ENCODE results near the gene PROSER3. TPM values are rescaled to one million over a fixed set of nuclear protein-coding genes. Genes with fewer than 3 reads are reported as not detected.
"Not testable (repeated sequence)": the region's sequence is repeated elsewhere in the genome, so short reads cannot be mapped to it uniquely, and the experiment has no call there.

PROSER3 gene
- total RNA-seq, 2 experiments from 2014 or later: 17.2 to 66.1 TPM

DNA sequence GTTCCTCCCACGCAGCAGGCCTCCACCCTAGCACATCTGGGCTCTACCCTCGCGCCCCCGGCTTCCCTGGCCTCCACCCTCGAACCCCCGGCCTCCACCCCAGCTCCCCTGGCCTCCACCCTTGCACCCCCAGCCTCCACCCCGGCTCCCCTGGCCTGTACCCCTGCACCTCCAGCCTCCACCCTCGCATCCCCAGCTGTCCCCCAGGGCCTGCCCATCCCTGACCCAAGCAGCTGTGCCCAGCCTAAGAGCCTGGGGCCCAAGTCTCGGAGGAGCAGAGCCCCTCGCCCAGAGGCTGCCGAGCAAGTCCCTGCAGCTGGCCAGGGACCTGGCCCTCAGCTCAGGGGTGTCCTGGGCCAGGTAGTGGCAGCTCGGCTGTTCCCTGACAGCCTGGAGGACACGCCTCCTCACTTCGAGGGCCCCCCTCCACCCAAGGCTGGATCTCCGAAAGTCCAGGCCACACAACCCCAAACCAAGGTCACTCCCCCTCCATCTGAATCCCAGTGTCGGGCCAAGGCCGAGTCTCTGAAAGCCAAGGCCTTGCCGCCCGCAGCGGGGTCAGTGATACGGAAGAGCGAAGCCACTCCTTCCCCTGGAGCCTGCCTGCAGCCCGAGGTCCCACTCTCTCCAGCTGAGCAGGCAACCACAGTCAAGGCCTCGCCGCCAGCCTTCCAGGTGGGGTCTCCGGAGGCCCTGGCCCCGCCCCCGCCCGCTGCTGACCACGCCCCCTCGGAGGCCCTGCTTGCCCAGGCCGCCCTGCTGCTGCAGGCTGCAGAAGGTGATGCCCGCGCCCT lies 9.5 kb downstream of the PROSER3 start:
- no TSS peak for BruUV-seq (replicated peaks)
- Histone ChIP-seq H3K27ac (ENCODE audit: low read depth, low read length, poor library complexity, severe bottlenecking) (no peak overlapping the region), H3K36me3 (ENCODE audit: insufficient read depth, low read length) (peaks cover 30% of the 10 kb centered on the region), H3K9me3 (ENCODE audit: low read length) (no peaks in the 10 kb centered on the region), H2AFZ (ENCODE audit: low read length) (no peak overlapping the region), H3K4me2 (ENCODE audit: low read length) (no peak overlapping the region), H3K4me3 (ENCODE audit: low read depth, low read length, poor library complexity, severe bottlenecking) (no peak overlapping the region), H3K9me2 (ENCODE audit: insufficient read depth, low read length) (no peaks in the 10 kb centered on the region), H3K4me1 (ENCODE audit: insufficient read depth, low read length, poor library complexity, severe bottlenecking) (no peaks in the 10 kb centered on the region), H3K79me2 (ENCODE audit: insufficient read depth, low read depth, low read length) (no peaks in the 10 kb centered on the region), H4K20me1 (ENCODE audit: insufficient read depth, low read length) (no peaks in the 10 kb centered on the region)
- CTCF ChIA-PET (ENCODE audit: unreplicated experiment): no interaction called here
- TF ChIP-seq EZH2phosphoT487 (IDR thresholded peaks at IDR 0.05; ENCODE audit: borderline replicate concordance, low read depth, low read length): no peak
- TF ChIP-seq, protein P1, sequence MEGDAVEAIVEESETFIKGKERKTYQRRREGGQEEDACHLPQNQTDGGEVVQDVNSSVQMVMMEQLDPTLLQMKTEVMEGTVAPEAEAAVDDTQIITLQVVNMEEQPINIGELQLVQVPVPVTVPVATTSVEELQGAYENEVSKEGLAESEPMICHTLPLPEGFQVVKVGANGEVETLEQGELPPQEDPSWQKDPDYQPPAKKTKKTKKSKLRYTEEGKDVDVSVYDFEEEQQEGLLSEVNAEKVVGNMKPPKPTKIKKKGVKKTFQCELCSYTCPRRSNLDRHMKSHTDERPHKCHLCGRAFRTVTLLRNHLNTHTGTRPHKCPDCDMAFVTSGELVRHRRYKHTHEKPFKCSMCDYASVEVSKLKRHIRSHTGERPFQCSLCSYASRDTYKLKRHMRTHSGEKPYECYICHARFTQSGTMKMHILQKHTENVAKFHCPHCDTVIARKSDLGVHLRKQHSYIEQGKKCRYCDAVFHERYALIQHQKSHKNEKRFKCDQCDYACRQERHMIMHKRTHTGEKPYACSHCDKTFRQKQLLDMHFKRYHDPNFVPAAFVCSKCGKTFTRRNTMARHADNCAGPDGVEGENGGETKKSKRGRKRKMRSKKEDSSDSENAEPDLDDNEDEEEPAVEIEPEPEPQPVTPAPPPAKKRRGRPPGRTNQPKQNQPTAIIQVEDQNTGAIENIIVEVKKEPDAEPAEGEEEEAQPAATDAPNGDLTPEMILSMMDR (conservative IDR thresholded peaks at IDR 0.05; ENCODE audit: low read length): no peak
- POLR2A ChIA-PET: no interaction called here
- intact Hi-C loops (cut with micrococcal nuclease; ENCODE audit: unreplicated experiment): no loop called here
- DNase-seq (ENCODE audit: low spot score): no peak

DNA sequence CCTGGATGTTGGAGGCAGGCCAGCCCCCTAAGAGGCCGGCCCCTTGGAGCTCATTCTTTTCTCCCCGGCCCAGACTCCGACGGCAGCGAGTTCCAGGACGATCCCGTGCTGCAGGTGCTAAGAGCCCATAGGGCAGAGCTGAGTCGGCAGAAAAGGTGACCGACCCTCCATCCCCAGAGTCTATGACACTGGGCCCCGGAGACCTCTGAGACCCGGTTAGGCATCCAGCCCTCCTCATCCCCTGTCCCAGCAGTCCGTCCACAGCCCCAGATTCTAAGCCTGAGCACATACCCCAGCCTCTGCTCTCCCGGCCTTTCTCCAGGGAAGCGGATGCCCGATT lies 10.1 kb downstream of the PROSER3 start:
- TF ChIP-seq EZH2phosphoT487 (IDR thresholded peaks at IDR 0.05; ENCODE audit: borderline replicate concordance, low read depth, low read length): no peak
- TF ChIP-seq, protein P1 (conservative IDR thresholded peaks at IDR 0.05; ENCODE audit: low read length): no peak
- BruUV-seq (replicated peaks): no TSS peak
- Histone ChIP-seq H3K9me3 (ENCODE audit: low read length) (no peaks in the 10 kb centered on the region), H3K4me3 (ENCODE audit: low read depth, low read length, poor library complexity, severe bottlenecking) (no peak overlapping the region), H3K79me2 (ENCODE audit: insufficient read depth, low read depth, low read length) (no peaks in the 10 kb centered on the region), H3K4me2 (ENCODE audit: low read length) (no peak overlapping the region), H3K36me3 (ENCODE audit: insufficient read depth, low read length) (peaks cover 29% of the 10 kb centered on the region), H3K4me1 (ENCODE audit: insufficient read depth, low read length, poor library complexity, severe bottlenecking) (no peaks in the 10 kb centered on the region), H3K27ac (ENCODE audit: low read depth, low read length, poor library complexity, severe bottlenecking) (no peak overlapping the region), H2AFZ (ENCODE audit: low read length) (no peak overlapping the region), H3K9me2 (ENCODE audit: insufficient read depth, low read length) (no peaks in the 10 kb centered on the region), H4K20me1 (ENCODE audit: insufficient read depth, low read length) (no peaks in the 10 kb centered on the region)
- ChIA-PET CTCF (ENCODE audit: unreplicated experiment) (no interaction called here), POLR2A (no interaction called here)
- no peak for DNase-seq (ENCODE audit: low spot score)
- intact Hi-C loops (cut with micrococcal nuclease; ENCODE audit: unreplicated experiment): no loop called here

DNA sequence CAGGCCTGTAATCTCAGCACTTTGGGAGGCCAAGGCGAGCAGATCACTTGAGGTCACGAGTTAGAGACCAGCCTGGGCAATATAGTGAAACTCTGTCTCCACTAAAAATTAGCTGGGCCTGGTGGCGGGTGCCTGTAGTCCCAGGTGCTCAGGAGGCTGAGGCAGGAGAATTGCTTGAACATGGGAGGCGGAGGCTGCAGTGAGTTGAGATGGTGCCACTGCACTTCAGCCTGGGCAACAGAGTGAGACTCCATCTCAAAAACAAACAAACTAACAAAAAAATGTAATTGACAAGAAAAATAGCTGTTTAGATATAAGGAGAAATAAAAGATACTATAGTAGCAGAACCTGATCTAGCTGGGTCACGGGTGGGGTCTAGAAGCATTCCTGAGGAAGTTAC lies 14.4 kb downstream of the PROSER3 start:
- DNase-seq (ENCODE audit: low spot score); intact Hi-C loops (cut with micrococcal nuclease; ENCODE audit: unreplicated experiment); H3K4me2 ChIP-seq (ENCODE audit: low read length); H3K27ac ChIP-seq (ENCODE audit: low read depth, low read length, poor library complexity, severe bottlenecking); H3K9me3 ChIP-seq (ENCODE audit: low read length); H3K9me2 ChIP-seq (ENCODE audit: insufficient read depth, low read length); H3K79me2 ChIP-seq (ENCODE audit: insufficient read depth, low read depth, low read length); H2AFZ ChIP-seq (ENCODE audit: low read length); H4K20me1 ChIP-seq (ENCODE audit: insufficient read depth, low read length); BruUV-seq (replicated peaks); CTCF ChIA-PET (ENCODE audit: unreplicated experiment); H3K4me3 ChIP-seq (ENCODE audit: low read depth, low read length, poor library complexity, severe bottlenecking): not testable (repeated sequence)
- POLR2A ChIA-PET: interaction anchor here (1.5 kb wide), 1 partner anchor 24 kb away, joined by 3 read pairs; the partner anchor contains the start of gene LIN37
- peaks cover 19% of the 10 kb centered on the region for H3K4me1 ChIP-seq (ENCODE audit: insufficient read depth, low read length, poor library complexity, severe bottlenecking)
- H3K36me3 ChIP-seq (ENCODE audit: insufficient read depth, low read length): peaks cover 16% of the 10 kb centered on the region; the same call in 1 of the 2 replicates

All from OCI-LY7 (cell line).